Stimulated activated CD8-positive, alpha-beta memory T cell treated with anti-CD3 and anti-CD28 coated beads, Interleukin-15, amount 100 ng/mL, for 1 hour (primary cell): ENCODE results near the gene TRPM1.
"Not testable (repeated sequence)": the region's sequence is repeated elsewhere in the genome, so short reads cannot be mapped to it uniquely, and the experiment has no call there.

Experiments used
- DNase-seq: peaks from one replicate; pipeline ENCODE4 v3.0.0-alpha.2; 2020; ENCODE audit warnings: low read depth

The TRPM1 gene

GRCh38 chr15:31116423-31117030, 15.0 kb upstream of the TRPM1 start:
- no peak for DNase-seq

- DNase-seq = no peak
Observed at GRCh38 chr15:31111091-31111647, 9.6 kb upstream of the TRPM1 start.

- DNase-seq = no peak
Observed at GRCh38 chr15:31108836-31109235, 7.3 kb upstream of the TRPM1 start.

- no peak for DNase-seq
Observed at GRCh38 chr15:31106495-31107300, 5.2 kb upstream of the TRPM1 start.

GRCh38 chr15:31104003-31104402, 2.5 kb upstream of the TRPM1 start:
- no peak for DNase-seq

GRCh38 chr15:31102374-31103342, 1.1 kb upstream of the TRPM1 start:
- DNase-seq = no peak

GRCh38 chr15:31102039-31102321, 455 bp upstream of the TRPM1 start:
- no peak for DNase-seq

GRCh38 chr15:31100738-31101137, 787 bp downstream of the TRPM1 start:
- no peak for DNase-seq

GRCh38 chr15:31098953-31099740, 2.4 kb downstream of the TRPM1 start:
- no peak for DNase-seq

- DNase-seq = no peak
Observed at GRCh38 chr15:31098491-31098917, 3.0 kb downstream of the TRPM1 start.

GRCh38 chr15:31096563-31096962, 5.0 kb downstream of the TRPM1 start:
- no peak for DNase-seq

- DNase-seq = no peak
Observed at GRCh38 chr15:31091481-31091880, 10.0 kb downstream of the TRPM1 start.

- DNase-seq = no peak
Observed at GRCh38 chr15:31090766-31091165, 10.8 kb downstream of the TRPM1 start.

GRCh38 chr15:31089368-31090047, 12.0 kb downstream of the TRPM1 start:
- DNase-seq = no peak

GRCh38 chr15:31088672-31089367, 12.7 kb downstream of the TRPM1 start:
- DNase-seq = no peak

GRCh38 chr15:31088041-31088440, 13.5 kb downstream of the TRPM1 start:
- not testable (repeated sequence) for DNase-seq

- no peak for DNase-seq
Observed at GRCh38 chr15:31086344-31086743, 15.2 kb downstream of the TRPM1 start.

GRCh38 chr15:31085359-31085758, 16.2 kb downstream of the TRPM1 start:
- no peak for DNase-seq

- no peak for DNase-seq
Observed at GRCh38 chr15:31084176-31084575, 17.3 kb downstream of the TRPM1 start.

- no peak for DNase-seq
Observed at GRCh38 chr15:31083370-31083780, 18.1 kb downstream of the TRPM1 start.
